ENCODE data around the gene SYTL1.

Gene SYTL1

DNA sequence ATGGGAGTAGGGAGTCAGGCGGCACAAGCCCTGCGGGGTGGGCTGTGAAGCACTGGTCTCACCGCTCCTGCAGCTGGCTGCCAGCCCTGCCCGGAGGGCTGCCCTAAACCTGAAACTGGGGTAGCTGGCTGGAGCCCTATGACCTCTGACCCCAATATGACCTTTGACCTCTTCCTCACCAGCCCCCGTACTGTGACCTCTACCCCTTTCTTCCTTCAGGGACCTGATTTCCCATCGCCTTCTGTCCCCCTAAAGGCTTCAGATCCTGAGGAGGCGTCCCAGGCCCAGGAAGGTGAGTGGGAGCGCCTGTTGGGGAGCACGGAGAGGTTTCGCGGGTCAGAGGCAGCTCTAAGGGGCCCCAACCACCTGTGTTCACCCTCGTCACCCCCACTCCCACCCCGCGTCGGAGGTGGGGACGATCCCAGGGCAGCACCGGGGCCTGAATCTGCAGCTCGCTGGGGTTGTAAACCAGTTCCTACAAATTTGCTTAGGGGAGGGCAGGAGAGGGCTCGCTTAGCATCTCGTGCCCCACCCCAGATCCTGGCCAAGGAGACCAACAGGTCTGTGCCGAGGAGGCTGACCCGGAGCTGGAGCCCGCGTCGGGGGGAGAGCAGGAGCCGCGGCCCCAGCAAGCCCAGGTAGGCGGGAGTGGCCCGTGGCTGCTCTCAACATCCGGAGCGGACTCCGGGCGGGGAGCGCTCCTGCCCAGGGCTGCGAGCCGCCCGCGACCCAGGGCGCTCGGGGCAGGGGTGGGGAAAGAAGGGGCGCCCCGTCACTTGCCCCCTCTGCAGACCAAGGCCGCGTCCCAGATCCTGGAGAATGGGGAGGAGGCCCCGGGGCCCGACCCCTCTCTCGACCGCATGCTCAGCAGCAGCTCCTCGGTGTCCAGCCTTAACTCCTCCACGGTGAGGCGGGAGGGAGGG is 7.3 kb downstream of the SYTL1 start:
- DNase-seq: no peak

DNA sequence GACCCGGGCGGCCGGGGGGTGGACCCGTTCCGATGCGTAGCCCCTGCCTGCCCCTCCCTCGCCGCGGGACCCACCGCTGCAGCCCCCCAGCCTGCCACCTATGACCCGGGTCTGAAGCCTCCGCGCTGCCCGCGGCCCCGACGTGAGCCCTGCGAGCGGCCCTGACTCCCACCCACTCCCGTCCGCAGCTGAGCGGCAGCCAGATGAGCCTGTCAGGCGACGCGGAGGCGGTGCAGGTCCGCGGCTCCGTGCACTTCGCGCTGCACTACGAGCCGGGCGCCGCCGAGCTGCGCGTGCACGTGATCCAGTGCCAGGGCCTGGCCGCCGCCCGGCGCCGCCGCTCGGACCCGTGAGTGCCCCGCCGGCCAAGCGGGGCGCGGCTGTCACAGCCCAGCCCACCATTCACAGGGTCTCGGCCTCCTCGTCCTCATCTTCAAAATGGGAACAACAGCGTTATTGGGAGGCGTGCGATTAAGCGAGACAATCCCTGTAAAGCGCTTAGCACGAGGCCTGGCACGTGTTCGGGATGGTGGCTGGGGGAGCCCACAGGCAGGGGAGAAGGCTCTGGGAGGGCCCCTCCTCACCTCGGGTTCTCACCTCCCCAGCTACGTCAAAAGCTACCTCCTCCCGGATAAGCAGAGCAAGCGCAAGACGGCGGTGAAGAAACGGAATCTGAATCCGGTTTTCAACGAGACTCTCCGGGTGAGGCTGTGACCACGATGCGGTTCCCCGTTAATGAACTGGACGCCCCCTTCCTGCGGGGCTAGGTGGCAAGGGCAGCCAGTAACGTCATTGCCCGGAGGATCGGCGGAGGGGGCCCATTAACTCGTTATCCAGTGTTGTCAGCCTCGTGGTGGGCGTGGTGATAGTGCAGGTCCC is 8.2 kb downstream of the SYTL1 start:
- DNase-seq: peak; percentile 49

DNA sequence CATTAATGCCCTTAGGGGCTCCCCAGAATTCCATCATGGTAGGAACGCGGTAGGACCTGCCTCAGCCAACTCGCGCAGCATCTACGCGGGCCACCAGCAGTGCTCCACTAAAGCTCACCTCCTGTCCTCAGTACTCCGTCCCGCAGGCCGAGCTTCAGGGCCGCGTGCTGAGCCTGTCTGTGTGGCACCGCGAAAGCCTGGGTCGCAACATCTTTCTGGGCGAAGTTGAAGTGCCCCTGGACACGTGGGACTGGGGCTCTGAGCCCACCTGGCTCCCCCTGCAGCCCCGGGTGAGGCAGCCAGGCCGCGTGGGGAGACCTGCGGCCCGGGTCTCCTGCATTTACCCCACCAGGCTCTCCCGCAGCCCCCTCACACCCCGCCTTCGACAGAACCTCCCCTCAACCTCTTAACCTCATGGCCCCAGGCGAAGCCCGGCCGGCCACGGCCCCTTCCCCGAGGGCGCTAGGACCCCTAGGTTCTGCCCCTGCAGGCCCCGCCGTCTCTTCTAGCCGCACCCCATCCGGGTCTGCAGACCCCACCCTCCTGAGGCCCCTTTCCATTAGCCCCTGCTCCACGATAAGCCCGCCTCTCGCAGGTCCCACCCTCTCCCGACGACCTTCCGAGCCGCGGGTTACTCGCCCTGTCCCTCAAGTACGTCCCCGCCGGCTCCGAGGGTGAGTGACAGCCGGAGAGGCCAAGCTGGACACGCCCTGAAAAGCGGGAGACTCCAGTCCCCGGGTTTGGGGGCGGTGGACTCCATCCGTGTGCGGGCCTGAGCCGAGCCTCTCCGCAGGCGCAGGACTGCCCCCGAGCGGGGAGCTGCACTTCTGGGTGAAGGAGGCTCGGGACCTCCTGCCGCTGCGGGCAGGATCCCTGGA is 9.1 kb downstream of the SYTL1 start:
- peak; percentile 25 for DNase-seq

DNA sequence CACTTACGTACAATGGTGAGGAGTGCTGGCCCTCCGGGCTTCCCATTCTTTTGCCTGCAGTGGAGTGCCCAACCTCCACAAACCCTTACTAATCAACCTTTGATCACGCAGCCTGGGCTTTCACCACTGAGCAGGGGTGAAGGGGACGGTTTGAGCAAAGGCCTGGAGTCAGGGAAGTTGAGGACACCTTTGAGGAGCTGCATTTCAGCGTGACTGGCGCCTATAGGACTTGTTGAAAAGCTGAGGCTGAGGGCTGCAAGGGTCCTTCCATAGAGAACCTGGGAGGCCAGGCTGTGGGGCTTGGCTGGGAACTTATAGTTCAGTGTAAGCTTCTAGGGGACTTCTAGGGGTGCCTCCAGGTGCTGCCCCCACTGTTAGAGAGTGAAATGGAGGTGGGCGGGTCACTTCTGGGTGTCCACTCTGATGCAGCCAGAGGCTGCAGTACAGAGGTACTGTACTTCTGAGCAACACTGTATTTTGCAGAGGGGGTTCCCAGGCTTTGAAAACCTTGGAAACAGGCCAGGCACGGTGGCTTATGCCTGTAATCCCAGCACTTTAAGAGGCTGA is 9.8 kb downstream of the SYTL1 start:
- DNase-seq: no peak

DNA sequence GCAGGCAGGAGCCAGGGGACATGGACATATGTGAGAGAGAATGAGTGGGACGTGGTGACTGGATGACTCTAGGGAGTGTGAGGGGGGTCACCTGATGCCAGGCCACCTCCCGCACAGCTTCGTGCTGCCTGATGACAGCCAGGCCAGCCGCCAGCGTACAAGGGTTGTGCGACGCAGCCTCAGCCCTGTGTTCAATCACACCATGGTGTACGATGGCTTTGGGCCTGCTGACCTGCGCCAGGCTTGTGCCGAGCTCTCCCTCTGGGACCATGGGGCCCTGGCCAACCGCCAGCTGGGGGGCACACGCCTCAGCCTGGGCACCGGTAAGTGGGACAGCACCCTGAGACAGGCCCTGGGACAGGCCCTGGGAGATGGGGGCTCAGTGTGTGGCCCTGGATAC is 11.3 kb downstream of the SYTL1 start:
- DNase-seq: no peak

DNA sequence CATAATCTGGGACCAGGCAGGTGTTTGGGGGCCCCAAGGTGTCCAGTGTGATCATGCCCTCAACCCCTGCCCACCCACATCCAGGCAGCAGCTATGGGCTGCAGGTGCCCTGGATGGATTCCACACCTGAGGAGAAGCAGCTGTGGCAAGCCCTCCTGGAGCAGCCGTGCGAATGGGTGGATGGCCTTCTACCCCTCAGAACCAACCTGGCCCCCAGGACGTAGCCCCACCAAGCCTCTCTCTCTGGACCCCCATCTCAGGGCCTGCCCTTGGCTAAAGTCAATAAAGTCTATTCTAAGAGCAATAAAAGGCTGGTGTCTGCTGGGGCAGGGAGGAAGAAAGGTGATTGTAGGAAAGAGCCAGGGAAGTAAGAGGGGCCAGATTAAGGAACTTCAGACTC is 11.8 kb downstream of the SYTL1 start:
- DNase-seq: no peak

DNA sequence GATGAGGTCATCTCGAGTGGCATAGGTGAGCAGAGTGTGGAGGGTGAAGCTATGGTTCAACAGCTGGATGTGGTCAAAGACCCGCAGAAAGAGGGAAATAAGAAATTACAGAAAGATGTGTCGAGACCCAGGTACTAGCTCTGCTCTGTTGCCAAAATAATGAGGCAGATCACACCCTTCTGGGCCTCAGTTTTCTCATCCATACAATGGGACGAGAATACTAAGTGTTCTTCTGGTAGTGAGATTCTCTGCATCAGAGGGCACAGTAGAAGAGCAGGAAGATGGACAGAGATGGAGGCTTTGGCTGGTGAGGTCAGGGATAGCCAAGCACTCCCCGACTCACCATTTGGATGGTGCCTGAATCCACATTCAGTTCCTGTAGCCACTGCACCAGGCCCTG is 13.9 kb downstream of the SYTL1 start:
- DNase-seq: no peak

DNA sequence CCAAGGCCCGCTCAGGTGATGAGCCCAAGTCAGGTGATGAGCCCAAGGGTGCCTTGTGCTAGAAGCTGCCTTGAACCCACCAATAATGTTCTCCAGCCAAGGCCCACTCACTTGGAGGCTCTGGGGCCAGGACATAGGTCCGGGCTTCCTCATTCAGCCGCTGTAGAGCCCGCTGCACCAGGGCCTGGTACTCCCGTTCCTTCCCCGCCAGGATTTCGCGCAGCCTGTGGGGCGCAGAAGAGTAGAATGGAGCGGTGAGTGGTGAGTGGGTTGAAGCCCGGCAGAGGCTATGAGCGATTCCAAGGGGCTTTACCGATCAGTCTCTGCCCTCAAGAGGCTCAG is 14.4 kb downstream of the SYTL1 start:
- DNase-seq: no peak

DNA sequence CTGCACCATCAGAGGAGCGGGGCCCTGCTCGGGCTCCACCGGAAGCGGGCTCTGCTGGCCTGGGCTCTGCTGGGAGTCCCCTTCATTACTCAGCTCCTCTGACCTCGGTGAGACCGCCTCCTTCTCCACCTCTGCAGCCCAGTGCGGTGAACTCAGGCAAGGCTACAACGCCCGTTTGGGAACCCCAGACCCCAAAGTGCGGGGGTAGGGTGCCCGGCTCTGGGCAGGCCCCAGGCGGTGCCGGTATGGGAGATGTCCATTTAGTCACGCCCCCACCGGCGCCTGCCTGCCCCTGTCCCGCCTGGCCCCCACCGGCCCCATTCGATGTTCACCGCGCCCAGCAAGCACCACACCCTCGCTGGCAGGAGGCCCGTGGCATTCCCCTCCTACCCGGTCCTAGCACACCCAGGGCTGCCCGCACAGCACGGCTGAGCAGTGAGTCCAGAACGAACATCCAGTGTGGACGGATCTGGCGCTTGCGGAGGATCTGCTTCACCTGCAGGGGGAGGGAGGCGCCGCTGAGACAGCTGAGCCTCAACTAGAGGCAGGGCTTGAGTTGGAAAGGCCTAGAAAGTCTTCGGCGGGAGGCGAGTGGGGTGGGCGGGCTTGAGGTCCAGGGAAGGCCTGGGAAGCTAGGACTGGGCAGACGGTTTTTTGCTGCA is 14.9 kb downstream of the SYTL1 start:
- no peak for DNase-seq

DNA sequence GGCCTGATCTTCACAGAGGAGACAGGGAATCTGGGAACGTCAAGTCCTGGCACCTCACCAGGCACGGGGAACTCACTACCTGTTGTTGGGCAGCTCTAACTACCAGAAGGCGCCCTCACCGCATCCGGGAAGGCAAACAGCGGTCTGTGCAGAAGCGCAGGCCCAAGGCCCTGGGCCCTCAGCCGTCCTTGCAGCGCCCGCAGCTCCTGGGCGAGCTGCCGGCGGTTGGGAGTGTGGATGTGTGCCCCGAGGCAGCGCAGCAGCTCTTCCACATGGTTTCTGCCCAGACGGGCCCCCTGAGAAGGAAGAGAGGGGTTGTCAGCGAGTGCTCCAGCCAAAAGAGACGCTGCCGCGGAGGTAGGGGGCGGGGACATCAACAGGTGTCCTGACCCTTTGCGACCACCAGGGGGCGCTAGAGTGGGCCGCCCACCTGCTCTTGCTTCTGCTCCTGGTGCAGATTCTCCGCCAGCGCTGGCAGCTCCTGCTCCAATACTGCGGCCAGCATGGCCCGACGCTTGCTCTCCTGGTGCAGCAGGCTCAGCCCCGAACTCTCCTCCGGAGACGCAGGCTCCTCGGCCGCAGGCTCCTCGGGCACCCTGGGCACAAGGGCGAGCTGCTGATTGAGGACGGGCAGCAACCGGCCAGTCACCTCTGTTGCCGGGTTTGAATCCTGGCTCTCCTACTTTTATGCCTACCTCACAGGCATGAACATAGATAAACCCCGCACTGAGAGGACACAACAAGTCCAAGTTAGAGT is 15.6 kb downstream of the SYTL1 start:
- DNase-seq: peak; percentile 54

DNA sequence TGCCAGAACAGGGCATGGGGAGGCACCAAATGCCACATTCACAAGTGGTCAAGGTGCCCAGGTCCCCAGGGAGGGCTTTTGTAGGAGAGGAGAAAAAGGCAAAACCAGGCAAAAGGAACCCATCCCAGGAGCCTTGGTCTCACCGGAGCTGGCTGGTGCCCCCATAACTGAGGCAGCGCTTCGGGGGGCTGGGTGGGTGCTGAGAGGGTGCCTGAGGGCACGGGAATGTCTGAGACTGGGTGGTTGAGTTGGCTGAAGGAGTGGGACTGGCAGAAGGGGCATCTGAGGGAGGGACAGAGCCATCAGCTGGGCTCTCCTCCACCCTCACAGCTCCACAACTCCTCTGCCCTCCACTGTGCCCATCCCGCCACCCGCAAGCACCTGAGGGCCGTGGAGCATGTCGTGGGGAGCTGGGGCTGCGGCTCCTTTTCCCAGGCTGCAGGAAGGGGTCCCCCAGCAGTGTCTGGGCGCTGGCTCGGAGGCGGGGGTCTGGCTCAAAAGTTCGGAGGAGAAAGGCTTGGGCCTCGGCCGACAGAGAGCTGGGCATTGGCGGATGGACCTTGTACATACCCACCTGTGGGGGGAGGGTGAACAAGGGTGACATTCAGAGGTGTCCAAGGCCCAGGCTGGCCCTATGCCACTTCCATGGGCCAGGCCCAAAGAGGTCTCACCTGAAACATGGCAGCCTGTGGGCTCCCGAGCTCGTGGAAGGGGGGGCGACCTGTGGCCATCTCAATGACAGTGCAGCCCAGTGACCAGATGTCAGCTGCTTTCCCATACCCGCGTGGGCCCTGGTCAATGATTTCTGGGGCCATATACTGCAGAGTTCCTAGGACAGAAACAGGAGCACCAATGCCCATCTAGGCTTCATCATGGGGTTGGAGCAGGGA is 16.5 kb downstream of the SYTL1 start:
- no peak for DNase-seq

DNA sequence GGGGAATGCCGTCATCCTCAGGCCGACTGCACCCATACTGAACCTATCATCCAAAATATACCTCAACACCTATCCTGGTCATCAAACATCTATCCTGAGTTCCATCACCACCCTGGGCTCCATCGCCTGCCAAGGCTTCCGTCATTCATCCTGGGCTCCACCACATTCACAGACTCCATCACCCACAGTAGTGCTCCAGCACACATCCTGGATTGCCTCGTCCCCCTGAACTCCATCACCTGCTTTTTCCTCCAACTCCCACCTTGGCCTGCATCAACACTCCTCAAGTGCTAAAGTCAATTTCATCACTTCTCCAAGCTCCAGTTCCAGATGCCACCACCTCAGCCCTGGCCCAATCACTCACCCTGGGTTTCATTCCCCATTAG is 17.1 kb downstream of the SYTL1 start:
- no peak for DNase-seq

DNA sequence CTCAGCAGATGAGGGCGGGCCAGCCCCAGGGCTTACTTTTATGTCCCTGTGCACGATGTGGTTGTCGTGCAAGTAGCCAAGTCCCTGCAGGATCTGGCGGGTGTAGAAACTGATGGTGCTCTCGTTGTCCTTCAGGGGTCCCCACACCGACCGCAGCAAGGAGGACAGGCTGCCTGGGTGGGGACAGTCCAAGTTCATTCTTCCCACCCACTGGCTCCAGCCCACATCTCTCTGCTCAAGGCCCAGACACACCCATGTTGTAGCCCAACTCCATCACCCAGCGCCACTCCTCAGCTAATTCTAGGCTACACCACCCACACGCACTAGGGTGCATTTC is 18.0 kb downstream of the SYTL1 start:
- DNase-seq: no peak

DNA sequence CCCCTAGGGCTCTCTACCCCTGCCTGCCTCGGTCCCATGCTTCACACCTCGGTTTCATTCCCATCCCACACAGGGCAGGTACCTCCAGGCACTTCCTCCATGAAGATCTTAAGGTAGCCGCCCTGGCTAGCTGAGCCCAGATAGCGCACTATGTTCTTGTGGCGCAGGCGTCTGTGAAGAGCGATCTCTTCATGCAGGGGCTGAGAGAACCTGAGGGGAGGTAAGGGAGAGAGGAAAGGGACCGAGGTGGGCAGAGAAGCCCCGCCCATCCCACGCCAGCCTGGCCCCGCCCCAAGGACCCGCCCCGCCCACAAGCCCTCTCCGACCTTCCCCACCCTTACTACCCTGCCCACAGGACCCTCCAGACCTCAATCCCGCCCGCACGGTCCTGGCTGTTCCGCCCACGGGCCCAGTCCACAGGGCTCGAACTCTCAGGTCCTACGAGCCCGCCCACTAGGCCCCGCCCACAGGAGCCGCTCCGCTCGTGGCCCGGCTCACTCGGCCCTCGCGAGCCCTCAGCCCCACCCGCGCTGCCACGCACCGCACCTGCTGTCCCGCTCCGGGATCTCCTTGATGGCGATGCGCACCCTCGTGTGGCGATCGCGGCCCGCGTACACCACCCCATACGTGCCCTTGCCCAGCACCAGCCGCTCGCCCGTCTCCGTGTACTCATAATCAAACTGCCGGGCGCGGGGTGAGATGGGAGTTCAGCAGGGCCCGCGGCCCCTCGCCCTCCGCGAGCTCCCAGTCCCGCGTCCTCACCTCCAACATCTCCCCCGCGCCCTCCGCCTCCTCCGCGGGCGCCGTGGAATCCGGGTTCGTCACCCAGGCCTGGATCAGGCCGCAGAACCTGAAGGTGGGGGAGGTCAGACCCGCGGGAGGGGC is 18.6 kb downstream of the SYTL1 start:
- no peak for DNase-seq

DNA sequence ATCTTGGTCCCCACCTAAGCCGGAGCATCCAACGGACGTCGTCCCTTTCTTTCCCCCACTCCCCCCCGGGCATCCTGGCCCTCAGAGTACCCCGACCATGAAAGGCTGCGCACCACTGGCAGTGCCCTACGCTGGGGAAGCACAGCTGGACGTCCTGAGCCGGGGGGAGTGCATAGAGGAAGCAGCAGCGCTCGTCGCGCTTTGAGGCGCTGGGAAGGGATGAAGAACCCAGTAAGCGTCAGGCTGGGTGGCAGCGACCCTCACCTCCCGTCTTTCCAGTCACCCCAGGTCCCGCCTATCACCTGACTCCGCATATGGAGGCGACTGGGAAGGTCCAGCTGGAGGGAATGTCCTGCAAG is 19.2 kb downstream of the SYTL1 start:
- no peak for DNase-seq

DNA sequence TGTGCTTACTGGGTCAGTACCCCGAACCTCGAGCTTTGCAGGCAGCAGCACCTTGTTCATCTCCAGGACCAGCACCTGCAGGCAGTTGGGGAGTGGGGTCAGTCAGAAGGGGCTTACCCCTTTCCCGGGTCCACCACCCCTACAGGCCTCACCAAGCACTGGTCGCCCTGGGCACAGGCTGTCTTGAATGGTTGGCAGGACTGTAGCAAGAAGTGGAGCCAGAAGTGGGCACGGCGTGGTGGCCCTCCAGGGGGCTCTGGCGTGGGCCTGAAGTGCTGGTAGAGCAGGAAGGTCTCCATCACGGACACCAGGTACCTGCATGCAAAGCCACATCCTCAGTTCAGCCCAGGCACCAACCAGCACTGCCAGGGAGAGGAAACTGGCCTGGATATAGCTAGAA is 19.7 kb downstream of the SYTL1 start:
- DNase-seq: no peak

DNA sequence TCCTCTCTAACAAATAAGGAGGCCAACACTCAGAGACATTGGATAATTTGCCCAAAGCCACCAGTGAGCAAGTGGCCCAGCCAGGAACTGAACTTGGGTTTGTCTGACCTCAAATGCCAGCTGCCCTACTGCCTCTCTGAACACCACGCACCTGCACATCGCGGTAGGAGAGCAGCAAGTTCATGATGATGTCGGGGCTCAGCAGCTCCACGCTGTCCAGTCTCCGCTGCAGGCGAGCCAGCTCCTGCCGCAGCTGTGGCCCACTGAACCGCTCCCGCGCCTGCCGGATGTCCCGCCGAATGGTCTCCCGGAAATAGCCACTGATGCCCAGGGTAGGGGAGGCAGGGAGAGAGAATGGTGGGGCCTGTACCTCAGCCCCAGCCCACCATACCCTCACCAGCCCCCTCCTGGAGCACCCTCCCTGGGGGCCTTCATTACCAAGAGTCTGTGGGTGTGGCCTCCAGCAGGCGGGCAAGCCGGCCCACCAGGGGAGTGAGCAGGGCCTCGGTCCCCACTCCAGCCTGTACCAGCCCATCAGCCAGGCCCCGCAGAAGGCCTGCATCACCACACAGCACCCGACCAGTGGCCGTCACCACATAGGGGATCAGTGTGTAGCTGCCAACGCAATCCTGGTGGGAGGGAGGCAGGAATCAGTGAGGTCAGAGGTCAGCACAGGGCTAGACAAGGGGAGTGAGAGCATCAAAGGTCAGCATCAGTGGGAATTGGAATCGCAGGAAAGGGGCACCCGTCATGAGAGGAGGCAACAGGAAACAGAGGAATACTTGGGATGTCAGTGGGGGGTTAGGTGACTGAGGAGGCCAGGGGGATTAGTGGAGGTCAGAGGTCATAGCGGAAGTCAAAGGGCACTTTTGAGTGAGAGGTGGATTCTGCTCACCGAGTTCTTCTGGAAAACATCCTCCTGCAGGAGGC is 22.2 kb downstream of the SYTL1 start:
- DNase-seq: no peak

Data from fibroblast of skin of scalp (primary cell).